PFSK-1 (cell line): ENCODE results near the gene PFN1.

Experiments
- FOXP2 ChIP-seq: optimal IDR thresholded peaks from 2 replicates; pipeline ENCODE3; 2011; ENCODE audit warnings: borderline replicate concordance, control low read depth, inconsistent platforms; ENCODE audit not compliant: insufficient read depth; ENCODE audit errors: extremely low read length, extremely low read depth
- POLR2AphosphoS5 ChIP-seq: IDR thresholded peaks from 2 replicates; pipeline ENCODE4 v1.6.1; 2012; ENCODE audit warnings: low read depth, mild to moderate bottlenecking, control low read depth, low read length, moderate library complexity
- SIN3A ChIP-seq: IDR thresholded peaks from 2 replicates; pipeline ENCODE4 v1.6.1; 2012; ENCODE audit warnings: mild to moderate bottlenecking, low read length, moderate library complexity, borderline replicate concordance; ENCODE audit not compliant: insufficient read depth
- TAF1 ChIP-seq: IDR thresholded peaks from 2 replicates; pipeline ENCODE4 v1.6.1; 2012; ENCODE audit warnings: low read length, control low read depth, borderline replicate concordance; ENCODE audit not compliant: insufficient read depth
- TF ChIP-seq, protein P1 (sequence below), 2 experiments: IDR thresholded peaks; 2 replicates each; pipeline versions ENCODE4 v1.6.1 to v1.8.0; 2011 to 2012; ENCODE audit warnings: low read depth in 2 of 2, low read length in 2 of 2, control low read depth in 1 of 2, inconsistent platforms in 1 of 2, mild to moderate bottlenecking in 1 of 2, moderate library complexity in 1 of 2; ENCODE audit not compliant: insufficient read depth in 1 of 2

PFN1 gene

DNA sequence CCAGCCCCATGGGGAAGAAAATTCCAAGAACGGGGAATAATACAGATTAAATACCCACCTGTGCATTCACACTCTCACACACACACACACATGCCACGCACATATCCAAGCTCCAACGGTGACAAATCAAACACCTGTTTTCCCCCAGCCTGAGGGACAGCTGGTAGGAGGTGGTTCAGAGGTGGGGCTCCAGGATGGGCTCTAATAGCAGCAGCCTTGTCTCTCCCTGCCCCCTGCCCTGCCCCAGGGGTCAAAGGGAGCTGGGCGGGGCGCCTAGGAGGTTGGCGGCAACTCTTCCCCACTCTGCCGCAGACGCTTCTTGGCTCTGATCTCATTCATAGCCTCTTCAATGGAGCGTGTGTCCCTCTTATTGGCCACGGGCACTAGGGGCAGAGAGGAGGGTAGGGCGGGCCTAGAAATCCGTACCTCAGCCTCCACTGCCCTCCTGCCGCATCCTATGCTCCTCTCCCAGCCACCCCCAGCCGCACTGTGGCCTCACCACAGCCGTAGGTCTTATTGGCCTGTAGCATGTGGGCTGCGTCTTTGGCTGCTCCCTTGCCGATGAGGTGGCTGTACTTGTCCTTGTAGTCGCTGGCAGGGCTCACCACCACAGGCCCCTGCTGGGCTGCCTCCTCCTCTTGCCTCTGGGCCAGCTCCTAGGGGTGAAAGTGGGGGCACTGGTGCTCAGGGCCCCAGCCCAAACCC lies 11.1 kb upstream of the PFN1 start:
- no peak for TF ChIP-seq TAF1
- TF ChIP-seq, protein P1, sequence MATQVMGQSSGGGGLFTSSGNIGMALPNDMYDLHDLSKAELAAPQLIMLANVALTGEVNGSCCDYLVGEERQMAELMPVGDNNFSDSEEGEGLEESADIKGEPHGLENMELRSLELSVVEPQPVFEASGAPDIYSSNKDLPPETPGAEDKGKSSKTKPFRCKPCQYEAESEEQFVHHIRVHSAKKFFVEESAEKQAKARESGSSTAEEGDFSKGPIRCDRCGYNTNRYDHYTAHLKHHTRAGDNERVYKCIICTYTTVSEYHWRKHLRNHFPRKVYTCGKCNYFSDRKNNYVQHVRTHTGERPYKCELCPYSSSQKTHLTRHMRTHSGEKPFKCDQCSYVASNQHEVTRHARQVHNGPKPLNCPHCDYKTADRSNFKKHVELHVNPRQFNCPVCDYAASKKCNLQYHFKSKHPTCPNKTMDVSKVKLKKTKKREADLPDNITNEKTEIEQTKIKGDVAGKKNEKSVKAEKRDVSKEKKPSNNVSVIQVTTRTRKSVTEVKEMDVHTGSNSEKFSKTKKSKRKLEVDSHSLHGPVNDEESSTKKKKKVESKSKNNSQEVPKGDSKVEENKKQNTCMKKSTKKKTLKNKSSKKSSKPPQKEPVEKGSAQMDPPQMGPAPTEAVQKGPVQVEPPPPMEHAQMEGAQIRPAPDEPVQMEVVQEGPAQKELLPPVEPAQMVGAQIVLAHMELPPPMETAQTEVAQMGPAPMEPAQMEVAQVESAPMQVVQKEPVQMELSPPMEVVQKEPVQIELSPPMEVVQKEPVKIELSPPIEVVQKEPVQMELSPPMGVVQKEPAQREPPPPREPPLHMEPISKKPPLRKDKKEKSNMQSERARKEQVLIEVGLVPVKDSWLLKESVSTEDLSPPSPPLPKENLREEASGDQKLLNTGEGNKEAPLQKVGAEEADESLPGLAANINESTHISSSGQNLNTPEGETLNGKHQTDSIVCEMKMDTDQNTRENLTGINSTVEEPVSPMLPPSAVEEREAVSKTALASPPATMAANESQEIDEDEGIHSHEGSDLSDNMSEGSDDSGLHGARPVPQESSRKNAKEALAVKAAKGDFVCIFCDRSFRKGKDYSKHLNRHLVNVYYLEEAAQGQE (IDR thresholded peaks at IDR 0.05; ENCODE audit: insufficient read depth in 1 of 2, low read depth in 2 of 2, low read length in 2 of 2), result no peak
- TF ChIP-seq SIN3A, result no peak
- TF ChIP-seq POLR2AphosphoS5, result no peak
- no peak for TF ChIP-seq FOXP2

DNA sequence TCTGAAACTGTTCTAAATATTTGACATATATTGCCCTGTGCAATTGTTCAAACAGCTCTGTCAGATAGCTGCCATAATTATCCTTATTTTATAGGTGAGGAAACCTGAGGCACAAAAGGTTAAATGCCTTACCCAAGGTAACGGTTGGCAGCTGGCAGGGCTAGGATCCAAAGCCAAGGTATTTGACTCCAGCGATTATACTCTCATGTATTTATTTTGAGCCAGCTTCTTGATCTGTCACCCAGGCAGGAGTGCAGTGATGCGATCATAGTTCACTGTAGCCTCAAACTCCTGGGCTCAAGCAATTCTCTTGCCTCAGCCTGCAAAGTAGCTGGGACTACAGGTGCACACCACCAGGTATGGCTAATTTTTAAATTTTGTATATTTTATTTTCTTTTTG lies 9.8 kb upstream of the PFN1 start:
- TF ChIP-seq TAF1, result no peak
- no peak for TF ChIP-seq FOXP2
- TF ChIP-seq, protein P1 (IDR thresholded peaks at IDR 0.05; ENCODE audit: insufficient read depth in 1 of 2, low read depth in 2 of 2, low read length in 2 of 2), result no peak
- 0 out of 2 replicates have a peak, but pooled peaks have one; percentile 28 for TF ChIP-seq POLR2AphosphoS5

- TF ChIP-seq SIN3A (no peak), POLR2AphosphoS5 (no peak), FOXP2 (no peak), TAF1 (no peak)
- TF ChIP-seq, protein P1 (IDR thresholded peaks at IDR 0.05; ENCODE audit: insufficient read depth in 1 of 2, low read depth in 2 of 2, low read length in 2 of 2), result no peak
Observed at GRCh38 chr17:4956493-4957061, 8.2 kb upstream of the PFN1 start.

GRCh38 chr17:4955091-4955490 lies 6.8 kb upstream of the PFN1 start:
- no peak for TF ChIP-seq SIN3A
- TF ChIP-seq, protein P1 (IDR thresholded peaks at IDR 0.05; ENCODE audit: insufficient read depth in 1 of 2, low read depth in 2 of 2, low read length in 2 of 2), result no peak
- no peak for TF ChIP-seq TAF1
- no peak for TF ChIP-seq FOXP2
- no peak for TF ChIP-seq POLR2AphosphoS5
